Measurements from ENCODE around the gene LRPAP1.
"Not testable (repeated sequence)": the region's sequence is repeated elsewhere in the genome, so short reads cannot be mapped to it uniquely, and the experiment has no call there.

Gene LRPAP1

DNA sequence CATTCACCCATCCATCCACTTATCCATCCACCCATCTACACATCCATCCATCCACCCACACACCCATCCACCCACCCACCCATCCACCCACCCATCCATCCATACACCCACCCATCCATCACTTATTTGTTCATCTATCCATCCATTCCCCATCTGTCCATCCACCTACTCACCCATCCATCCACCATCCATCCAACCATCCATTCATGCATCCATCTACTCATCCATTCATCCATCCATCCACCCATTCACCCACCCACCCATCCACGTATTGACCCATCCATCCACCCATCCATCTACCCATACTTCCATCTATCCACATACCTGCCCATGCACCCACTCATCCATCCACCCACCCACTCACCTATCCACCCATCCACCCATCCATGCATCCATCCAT is 28.2 kb upstream of the LRPAP1 start:
- DNase-seq = not testable (repeated sequence)

DNA sequence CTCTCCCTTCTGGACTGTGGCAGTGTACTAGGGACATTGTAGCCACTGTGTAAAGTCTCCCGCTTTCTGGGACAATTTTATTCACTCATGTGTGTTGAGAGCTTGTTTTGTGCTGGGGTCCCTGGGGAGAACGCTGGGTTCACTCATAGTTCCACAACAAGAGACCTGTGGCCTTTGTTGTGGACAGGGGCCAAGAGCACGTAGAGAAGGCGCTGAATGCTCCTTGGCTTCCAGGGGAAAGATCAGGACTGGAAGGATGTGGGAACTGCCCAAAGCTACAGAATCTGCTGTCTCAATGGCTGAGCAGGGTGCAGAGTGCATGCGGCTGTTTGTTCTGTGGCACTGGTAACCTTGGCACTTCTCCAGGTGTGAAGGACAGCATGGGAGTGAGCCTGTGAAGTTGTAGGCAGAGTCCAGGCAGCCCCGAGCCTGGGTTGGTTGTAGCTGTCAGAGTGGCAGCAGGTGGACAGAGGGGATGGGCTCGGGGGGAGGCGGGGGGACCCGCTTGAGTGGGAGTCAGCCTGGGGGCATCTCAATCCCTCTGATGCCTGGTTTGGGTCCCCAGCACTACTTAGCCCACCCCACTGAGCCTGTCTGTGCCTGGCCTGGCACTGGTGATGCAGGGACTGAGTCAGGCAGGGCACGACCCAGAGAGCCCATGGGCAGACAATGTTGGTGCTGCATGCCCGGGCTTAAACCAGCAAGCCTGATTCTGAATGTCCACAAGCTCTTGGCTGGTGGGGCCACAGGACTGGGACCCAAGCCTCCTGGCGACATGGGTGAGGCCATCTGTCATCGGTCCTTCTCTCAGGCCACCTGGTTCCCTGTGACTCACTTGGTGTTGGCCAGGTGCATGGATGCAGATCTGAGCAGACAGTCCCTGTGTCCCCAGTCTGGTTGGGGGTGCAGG is 27.4 kb upstream of the LRPAP1 start:
- not testable (repeated sequence) for DNase-seq

GRCh38 chr4:3558514-3558836 is 26.3 kb upstream of the LRPAP1 start:
- DNase-seq = not testable (repeated sequence)

DNA sequence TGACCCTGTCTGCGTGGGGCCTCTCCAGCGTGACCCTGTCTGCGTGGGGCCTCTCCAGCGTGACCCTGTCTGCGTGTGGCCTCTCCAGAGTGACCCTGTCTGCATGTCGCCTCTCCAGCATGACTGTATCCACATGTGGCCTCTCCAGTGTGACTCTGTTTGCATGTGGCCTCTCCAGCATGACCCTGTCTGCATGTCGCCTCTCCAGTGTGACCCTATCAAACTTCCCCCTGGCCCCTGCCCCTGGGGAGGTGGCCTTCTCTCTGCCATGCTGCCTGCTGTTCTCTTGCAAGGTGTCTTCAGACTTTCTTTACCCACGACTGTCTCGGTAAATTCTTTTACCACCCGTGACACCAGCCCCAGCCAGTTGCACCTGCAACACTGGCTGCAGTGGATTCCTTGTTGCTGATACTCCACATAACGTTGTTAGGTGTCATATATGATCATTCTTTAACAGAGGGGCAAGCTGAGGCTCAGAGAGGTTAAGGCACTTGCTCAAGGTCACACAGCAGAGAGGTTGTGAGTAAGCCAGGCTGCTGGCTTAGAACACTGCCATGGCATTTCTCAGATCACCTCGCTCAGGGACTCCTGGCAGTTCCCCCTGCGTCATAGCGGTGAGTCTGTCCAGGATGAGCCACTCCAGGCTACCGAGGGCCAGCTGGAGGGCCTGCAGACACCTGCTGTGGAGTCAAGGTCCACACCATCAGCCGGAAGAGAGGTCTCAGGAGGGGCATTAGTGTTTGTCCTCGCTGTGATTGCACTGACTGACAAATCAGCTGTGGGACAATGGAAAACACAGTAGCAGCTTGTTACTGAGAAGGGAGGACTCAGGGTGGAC is 25.7 kb upstream of the LRPAP1 start:
- DNase-seq = not testable (repeated sequence)

- not testable (repeated sequence) for DNase-seq
These were observed 24.9 kb upstream of the LRPAP1 start for GRCh38 chr4:3557088-3557492.

DNA sequence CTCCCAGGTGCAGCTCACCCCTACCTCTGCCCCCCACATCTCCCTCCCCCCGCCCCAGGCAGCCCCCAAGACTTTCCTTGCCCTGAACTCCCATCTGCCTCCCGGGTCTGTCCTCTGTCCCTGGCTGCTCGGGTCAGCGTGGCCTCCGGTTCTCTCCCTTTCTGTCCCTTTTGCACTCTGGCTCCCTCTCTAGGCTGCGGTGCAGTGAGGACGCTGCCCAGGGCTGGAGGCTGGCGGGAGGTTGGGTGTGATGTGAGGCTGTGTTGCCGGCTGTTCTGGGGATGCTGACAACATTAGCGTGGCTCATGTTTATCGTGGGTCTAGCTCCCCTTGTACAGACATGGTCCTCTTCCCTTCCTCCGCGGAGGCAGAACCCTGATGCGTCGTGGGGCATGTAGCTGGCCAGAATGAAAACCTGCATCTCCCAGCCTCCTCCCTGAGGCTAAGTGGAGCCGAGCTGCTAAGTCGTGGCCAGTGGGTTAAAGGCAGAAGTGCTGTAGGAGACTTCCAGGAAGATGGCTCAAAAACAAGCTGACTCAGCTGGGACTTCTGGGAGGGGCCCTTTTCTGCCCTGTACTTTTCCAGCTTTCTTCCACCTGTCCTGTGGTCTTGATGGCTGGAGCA is 24.1 kb upstream of the LRPAP1 start:
- DNase-seq = not testable (repeated sequence)

DNA sequence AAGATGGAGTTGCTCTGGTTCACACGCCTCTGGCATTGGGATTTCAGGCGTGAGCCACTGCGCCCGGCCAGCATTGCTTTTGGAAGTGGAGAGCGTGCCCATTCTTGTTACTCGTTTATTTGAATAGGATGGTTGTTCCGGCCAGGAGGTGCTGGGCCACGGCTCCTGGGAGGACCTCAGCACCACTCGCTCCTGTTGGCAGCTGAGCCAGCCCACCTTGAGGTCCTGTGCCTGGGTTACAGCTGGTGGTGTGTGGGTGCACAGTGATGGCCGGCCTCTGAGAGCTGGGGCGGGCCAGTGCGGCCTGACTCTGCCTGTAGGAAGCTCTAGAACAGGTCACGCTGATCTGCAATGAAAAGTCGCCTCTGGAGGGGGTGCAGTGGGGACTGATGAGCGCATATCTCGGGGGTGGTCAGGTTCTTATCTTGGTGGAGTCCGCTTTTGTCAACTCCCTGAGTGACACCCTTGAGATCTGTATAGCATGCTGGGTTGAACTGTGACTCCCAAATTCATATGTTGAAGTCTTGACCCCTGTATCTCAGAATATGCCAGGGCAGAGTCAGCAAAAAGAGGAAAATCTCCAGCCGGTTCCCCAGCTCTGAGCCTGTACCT is 23.3 kb upstream of the LRPAP1 start:
- not testable (repeated sequence) for DNase-seq

DNA sequence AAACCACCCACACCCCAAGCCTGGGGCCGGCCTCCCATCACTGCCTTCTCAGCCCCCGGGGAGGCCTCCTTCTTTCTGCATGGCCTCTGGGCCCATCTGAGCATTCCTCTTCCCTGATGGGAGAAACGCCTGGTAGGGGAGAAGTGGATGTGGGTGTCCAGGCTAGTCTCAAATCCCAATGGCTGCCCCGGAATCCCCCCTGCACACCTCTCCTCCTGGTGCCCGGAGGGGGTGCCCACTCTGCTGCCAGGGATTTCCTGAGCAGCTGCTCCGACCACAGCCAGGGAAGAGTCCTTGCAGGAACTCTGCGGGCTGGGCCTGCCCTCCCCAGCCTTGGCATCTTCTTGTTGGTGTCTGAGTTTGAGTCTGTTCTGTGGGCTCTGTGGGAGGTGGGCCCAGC is 19.1 kb upstream of the LRPAP1 start:
- DNase-seq = not testable (repeated sequence)

DNA sequence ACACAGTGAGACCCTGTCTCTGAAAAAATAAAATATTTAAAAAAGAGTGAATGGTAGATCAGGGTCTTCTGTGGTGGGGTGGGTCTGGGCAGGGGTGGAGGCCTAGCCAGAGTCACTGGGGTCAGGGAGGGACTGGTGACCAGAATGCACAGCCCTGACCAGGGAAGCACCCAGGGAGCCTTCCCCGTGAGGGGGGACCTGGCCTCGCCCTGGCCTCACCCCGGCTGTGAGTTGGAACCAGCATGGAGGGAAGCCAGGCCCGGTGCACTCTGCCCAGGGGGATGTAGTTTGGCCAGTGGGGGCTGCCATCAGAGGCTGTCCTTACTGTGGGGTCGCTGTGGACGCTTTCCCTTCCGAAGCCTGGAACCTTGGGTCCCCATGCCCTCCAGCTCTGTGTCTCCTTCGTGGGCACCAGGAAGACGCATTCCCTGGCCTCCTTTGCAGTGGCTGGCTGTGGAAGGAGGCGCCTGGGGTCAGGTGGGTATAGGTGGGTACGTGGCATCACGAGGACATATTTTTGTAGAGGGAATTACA is 18.6 kb upstream of the LRPAP1 start:
- not testable (repeated sequence) for DNase-seq

- not testable (repeated sequence) for DNase-seq
These were observed 17.8 kb upstream of the LRPAP1 start for GRCh38 chr4:3550041-3550440.

DNA sequence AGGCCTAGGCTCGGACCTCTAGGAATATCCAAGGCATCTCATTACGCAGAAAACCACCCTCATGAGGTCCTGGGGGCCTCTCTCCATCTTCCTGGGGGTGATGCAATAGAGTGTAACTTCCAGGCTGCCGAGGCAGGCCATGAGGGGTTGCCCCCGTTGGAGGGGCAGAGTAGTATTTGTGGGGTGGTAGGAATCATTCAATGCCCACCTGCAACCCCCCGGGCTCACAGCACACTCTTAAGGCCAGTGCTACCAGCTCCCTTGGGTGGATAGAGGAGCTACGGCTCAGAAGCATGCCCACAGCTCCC is 17.4 kb upstream of the LRPAP1 start:
- DNase-seq = not testable (repeated sequence)

GRCh38 chr4:3548991-3549693 is 16.9 kb upstream of the LRPAP1 start:
- DNase-seq = not testable (repeated sequence)

DNA sequence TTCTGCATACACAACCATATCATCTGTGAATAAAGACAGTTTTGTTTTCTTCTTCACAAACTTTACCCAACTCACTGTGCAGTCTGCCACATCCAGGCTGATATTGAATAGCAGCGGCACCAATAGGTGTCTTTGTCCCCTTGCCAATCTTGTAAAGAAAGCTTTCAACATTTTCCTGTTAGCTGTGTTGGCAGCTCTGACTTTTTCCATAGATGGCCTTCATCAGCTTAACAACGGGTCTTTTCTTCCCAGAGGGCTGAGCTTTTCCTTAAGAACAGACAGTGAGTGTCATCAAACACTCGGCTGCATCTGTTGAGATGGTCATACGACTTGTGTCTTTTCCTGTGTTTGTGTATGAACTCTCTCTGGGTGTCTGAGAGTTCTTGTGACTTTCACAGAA is 14.5 kb upstream of the LRPAP1 start:
- DNase-seq = not testable (repeated sequence)

- DNase-seq = not testable (repeated sequence)
These were observed 13.1 kb upstream of the LRPAP1 start for GRCh38 chr4:3545351-3545750.

- DNase-seq = not testable (repeated sequence)
These were observed 12.2 kb upstream of the LRPAP1 start for GRCh38 chr4:3544259-3545025.

DNA sequence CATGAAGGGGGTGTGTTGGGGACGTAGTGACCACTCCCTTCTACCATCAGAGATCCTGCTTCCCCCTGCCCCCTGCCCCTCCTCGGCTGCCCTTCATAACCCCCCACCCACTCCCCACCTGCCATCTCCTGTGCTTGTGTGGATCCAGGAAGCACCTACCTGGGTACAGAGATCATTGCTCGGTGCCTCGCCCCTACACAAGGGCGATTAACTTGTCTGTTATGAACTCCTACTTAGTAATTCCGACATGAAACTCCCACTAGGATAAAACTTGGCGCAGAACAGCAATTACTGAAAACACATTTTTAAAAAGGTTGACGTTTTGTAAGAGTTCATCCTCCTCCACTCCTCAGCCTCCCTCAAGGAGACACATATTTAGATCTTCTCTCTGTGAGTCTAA is 11.2 kb upstream of the LRPAP1 start:
- not testable (repeated sequence) for DNase-seq

- DNase-seq = not testable (repeated sequence)
These were observed 6.7 kb upstream of the LRPAP1 start for GRCh38 chr4:3538906-3539305.

DNA sequence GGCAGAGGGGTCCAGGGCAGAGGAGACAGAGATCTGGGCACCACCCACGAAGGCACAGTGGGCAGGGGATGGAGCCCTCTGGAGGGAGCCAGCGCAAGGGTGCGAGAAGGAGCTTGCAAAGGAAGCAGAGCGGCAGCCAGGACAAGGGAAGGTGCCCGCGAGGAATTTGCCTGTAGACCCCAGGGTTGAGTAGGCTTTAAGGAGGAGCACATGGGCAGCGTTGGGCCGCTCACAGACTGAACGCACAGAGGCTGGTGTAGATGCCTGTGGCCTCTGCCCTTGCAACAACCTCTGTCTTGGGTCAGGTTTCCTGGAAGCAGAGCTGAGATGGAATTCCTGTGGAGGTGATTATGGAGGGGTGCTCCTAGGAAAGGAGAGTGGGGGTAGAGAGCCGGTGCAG is 3.6 kb upstream of the LRPAP1 start:
- not testable (repeated sequence) for DNase-seq

DNA sequence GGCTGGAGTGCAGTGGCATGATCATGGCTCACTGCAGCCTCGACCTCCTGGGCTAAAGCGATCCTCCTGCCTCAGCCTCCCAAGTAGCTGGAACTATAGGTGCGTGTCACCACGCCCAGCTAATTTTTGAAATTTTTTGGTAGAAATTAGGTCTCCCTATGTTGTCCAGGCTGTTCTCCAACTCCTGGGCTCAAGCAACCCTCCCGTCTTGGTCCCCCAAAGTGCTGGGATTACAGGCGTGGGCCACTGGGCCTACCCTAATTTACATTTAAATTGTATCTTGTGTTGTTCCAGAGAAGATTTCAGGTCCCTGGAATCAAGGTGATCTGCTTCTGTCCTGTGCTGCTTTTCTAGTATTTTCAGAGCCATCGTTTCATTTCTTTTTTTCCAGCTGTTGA is 1.2 kb upstream of the LRPAP1 start:
- no peak for DNase-seq

DNA sequence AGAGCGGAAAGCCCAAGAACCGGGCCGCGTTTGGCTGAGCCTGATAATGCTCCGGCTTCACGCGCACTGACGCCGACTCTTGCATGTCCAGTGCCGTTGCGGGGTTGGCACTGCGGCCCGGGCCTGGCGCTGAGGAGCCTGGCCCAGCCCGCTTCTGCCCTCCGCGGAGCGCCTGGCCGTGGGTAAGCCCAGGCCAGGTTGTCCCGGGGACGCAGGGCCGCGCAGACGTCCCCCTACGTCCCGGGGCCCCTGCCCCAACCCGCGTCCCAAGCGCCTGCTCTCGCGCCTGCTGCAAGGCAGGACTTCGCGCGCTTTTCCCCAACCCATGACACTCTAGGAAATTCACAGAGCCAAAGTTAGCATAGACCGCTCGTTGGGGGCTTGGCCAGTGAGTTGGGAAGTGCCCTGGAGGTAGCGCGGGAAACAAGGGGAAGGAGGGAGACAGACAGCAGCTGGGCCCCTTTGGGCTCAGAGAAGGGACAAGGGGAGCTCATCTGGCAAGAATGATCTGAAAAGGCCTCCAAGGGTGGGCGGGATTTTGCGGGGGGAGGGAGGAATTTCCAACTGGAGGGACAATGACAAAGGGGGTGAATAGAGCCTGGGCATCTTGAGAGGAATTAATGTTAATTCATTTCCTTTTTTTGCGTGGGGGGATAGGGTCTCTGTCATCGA is 665 bp upstream of the LRPAP1 start:
- no peak for DNase-seq

Data from CD4-positive, alpha-beta T cell treated with Interleukin-21 for 1 hour (primary cell).